ENCODE data around the gene PSAPL1.

DNA sequence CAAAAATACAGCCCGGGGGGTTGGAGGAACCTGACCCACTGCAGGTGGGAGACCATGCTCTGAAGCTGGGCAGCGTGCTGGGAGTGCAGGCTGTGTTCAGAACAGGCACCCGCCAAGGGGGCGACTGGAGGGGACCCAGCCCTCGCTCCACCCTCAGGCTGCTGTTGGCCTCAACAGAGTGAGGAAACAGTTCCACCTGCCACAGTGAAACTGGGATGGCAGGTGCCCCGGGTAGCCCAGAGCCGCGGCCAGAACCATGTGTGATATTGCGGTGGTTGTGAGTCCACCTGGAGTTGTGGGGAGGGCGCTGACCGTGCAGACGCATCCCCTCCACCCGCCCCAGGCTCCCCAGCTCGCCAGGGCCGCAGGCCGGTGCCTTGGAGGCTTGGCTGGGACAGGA lies 45.7 kb upstream of the PSAPL1 start:
- no peak for TF ChIP-seq EZH2 (IDR thresholded peaks at IDR 0.05; ENCODE audit: borderline replicate concordance, low read depth, low read length, severe bottlenecking)
- TF ChIP-seq, protein P1, sequence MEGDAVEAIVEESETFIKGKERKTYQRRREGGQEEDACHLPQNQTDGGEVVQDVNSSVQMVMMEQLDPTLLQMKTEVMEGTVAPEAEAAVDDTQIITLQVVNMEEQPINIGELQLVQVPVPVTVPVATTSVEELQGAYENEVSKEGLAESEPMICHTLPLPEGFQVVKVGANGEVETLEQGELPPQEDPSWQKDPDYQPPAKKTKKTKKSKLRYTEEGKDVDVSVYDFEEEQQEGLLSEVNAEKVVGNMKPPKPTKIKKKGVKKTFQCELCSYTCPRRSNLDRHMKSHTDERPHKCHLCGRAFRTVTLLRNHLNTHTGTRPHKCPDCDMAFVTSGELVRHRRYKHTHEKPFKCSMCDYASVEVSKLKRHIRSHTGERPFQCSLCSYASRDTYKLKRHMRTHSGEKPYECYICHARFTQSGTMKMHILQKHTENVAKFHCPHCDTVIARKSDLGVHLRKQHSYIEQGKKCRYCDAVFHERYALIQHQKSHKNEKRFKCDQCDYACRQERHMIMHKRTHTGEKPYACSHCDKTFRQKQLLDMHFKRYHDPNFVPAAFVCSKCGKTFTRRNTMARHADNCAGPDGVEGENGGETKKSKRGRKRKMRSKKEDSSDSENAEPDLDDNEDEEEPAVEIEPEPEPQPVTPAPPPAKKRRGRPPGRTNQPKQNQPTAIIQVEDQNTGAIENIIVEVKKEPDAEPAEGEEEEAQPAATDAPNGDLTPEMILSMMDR (IDR thresholded peaks at IDR 0.05; ENCODE audit: borderline replicate concordance, extremely low read depth, low read length, poor library complexity, severe bottlenecking) = no peak
